ENCODE measurements around the gene KDM2B.

The KDM2B gene

DNA sequence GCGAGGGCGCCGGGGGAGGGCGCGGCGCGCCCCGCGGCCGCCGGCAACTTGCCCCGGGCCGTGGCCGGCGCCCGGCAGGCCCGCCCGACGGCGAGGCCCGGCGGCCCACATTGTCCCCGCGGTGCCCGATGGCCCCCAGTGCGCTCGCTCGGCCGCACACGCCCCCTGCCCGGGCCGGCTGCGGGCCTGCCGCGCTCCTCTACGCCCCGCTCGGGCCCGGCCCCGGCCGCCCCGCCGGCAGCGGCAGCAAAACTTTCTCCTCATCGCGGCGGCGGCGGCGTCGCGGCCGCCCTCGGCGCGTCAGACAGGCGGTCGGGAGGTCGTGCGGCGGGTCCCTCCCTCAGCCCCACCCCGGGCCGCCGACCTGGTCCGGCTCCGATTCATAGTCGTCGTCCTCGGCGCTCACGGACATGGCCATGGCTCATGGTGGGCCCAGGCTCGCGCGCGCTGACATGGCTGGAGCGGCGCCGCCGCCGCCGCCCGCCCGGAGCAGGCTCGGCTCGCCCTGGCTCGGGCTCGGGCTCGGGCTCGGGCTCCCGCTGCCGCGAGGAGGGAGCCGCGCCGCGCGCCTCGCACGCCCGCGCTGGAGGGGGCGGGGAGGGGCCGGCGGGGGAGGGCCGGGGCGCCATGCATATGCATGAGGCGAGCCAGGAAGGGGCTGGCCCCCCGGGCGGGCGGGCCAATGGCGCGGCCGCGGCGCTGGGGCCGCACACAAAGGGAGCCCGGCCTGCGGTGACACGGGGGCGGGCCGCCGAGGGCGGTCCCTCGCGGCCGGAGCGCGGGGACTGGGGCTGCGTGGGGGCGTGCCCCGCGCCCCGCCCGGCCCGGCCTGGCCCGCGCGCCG is 113.8 kb downstream of the KDM2B start:
- DNase-seq (ENCODE audit: extremely low read depth, low read depth), result peak; percentile 62
- TF ChIP-seq, protein P1, sequence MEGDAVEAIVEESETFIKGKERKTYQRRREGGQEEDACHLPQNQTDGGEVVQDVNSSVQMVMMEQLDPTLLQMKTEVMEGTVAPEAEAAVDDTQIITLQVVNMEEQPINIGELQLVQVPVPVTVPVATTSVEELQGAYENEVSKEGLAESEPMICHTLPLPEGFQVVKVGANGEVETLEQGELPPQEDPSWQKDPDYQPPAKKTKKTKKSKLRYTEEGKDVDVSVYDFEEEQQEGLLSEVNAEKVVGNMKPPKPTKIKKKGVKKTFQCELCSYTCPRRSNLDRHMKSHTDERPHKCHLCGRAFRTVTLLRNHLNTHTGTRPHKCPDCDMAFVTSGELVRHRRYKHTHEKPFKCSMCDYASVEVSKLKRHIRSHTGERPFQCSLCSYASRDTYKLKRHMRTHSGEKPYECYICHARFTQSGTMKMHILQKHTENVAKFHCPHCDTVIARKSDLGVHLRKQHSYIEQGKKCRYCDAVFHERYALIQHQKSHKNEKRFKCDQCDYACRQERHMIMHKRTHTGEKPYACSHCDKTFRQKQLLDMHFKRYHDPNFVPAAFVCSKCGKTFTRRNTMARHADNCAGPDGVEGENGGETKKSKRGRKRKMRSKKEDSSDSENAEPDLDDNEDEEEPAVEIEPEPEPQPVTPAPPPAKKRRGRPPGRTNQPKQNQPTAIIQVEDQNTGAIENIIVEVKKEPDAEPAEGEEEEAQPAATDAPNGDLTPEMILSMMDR (IDR thresholded peaks at IDR 0.05; ENCODE audit: low read depth, low read length), result no peak

DNA sequence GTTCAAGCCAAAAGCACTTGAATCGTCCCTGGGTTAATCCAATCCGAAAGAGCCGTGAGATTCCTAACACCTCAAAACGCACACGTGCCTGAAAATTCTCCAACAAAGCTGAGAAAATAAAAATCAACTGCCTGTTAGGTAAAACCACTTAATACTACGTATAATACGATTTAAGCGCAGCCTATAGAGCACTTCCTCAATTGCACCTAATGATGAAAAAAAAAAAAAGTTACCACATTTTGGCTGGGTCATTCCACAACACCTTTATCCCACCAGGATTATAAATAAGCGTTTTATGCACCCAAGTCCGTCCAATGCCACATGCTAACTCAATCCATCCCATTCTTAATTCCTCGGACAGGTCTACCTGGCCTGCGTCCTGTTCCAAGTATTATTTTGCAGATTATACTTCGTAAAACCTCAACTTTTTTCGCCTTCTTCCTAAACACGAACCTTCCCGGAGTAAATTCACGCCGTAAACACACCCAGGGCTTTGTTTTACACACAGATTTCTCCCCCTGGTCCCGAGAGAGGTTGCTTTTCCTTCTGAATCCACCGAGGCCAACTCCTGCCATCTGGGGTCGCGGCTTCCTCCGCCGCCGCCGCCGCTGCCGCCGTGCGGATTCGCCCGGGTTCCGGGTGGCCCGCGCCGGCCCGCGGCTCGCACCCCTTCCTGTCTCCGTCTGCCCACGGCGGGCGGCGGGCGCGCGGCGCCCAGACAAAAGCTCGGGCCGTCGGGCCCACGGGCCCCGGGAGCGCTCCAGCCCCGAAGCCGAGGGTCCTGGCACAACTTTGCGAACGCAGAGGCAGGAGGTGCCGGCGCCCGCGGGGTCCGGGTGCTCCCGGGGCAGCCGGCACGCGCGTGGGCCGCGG is 114.7 kb downstream of the KDM2B start:
- TF ChIP-seq, protein P1 (IDR thresholded peaks at IDR 0.05; ENCODE audit: low read depth, low read length), result no peak
- DNase-seq (ENCODE audit: extremely low read depth, low read depth), result no peak

DNA sequence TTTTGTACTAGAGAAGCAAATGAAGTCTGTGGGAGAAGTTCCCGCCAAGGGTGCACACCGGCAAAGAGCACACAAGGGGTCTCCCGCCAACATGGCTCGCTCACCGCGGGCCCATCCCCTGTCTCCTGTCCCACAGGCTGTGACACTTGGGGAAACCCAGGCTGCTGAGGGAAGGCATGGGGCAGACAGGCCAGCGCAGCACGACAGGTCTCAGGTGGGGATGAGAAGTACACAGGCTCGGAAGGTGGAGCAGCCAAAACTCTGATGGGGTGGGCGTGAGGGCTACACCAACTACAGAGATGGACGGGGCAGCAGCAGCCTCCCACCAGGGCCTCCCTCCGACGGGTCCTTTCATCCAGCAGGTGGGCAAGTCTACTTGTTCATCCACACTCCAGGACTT is 116.5 kb downstream of the KDM2B start:
- DNase-seq (ENCODE audit: extremely low read depth, low read depth), result no peak
- TF ChIP-seq, protein P1 (IDR thresholded peaks at IDR 0.05; ENCODE audit: low read depth, low read length), result no peak

DNA sequence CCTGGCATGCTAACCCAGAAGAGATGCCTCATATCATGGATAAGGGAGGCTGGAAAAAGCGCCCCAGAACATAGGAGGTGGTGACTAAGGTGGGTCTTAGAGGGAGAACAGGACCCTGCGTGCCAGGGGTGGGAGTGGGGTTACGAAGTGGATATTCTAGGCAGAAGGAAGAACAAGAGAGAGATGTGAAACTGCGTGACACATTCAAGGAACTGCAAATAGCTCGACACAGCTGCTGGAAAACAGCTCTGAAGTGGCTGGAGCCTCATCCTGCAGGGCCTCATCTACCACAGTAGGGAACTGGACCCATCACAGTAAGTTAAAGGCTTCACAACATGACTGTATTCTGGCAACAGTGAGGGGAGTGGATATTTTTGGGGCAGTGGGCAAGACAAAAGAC is 119.8 kb downstream of the KDM2B start:
- DNase-seq (ENCODE audit: extremely low read depth, low read depth), result no peak
- TF ChIP-seq, protein P1 (IDR thresholded peaks at IDR 0.05; ENCODE audit: low read depth, low read length), result no peak

DNA sequence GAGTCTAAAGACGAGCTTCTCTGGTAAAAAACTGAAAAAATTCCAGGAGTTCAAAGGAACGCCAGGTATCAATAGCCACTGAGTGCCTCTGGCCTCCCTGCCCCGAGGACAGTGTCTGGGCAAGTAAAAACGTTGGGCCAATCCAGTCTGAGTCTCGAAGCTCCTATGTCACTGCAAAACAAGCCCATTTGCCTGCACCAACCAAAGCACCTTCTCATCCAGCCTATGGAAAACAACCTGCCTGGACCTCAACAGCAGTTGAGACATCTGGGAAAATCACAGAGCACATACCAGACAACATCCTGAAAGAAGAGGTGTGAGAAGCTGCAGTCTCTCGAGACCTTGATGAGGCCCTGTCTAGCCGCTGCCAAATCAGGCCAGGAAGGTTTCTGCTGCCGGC is 124.3 kb downstream of the KDM2B start:
- DNase-seq (ENCODE audit: extremely low read depth, low read depth), result no peak
- TF ChIP-seq, protein P1 (IDR thresholded peaks at IDR 0.05; ENCODE audit: low read depth, low read length), result no peak

DNA sequence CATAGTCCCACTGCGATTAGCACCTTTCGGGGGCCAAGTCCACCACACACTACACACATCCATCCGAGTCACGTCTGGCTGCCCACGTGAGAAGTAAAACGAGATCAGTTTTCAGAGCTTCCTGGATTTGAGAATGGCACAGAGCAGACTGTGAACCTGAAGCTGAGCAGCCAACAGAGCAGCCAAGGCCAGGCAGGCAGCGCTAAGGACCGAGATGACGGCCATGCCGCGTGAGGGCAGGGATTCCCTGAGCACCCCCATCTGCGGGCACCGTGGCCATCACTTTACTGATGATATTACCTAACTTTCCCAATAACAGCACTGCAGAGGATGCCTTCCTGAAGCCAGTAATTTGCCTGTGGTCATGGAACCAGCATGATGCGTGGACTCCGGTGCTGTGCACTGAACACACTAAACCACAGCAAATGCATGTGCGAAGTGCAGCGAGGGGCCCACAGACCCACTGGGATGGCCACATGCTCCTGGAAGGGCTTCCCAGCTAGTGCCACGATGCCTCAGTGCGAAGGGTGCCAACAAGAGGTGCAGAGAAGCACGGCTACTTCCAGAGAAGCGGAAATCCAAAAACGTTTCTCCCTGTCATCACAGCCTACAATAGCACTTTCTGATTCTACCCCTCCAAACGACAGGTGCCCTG is 124.9 kb downstream of the KDM2B start:
- no peak for DNase-seq (ENCODE audit: extremely low read depth, low read depth)
- TF ChIP-seq, protein P1 (IDR thresholded peaks at IDR 0.05; ENCODE audit: low read depth, low read length), result no peak

Data from AG09319 (cell line).